NCI-H2029 treated with DMSO at 0.1 percent for 48 hours (cell line): Measurements from ENCODE around the gene PPHLN1.

Experiments used
- DNase-seq: peaks from one replicate; lab custom pipeline; 2025; lab: John Stamatoyannopoulos, UW

The PPHLN1 gene

GRCh38 chr12:42442888-42443287, 116.9 kb downstream of the PPHLN1 start:
- no peak for DNase-seq

GRCh38 chr12:42444192-42444943, 118.4 kb downstream of the PPHLN1 start:
- no peak for DNase-seq

- DNase-seq, result no peak
Observed at GRCh38 chr12:42445891-42446290, 119.9 kb downstream of the PPHLN1 start.

GRCh38 chr12:42446761-42447160, 120.8 kb downstream of the PPHLN1 start:
- DNase-seq, result no peak

GRCh38 chr12:42447371-42447786, 121.4 kb downstream of the PPHLN1 start:
- no peak for DNase-seq

- no peak for DNase-seq
Observed at GRCh38 chr12:42448841-42449240, 122.9 kb downstream of the PPHLN1 start.

GRCh38 chr12:42450248-42450647, 124.3 kb downstream of the PPHLN1 start:
- DNase-seq, result no peak

- no peak for DNase-seq
Observed at GRCh38 chr12:42458575-42458974, 132.6 kb downstream of the PPHLN1 start.

- no peak for DNase-seq
Observed at GRCh38 chr12:42459336-42459847, 133.4 kb downstream of the PPHLN1 start.

- DNase-seq, result no peak
Observed at GRCh38 chr12:42462486-42462885, 136.5 kb downstream of the PPHLN1 start.

- DNase-seq, result no peak
Observed at GRCh38 chr12:42463671-42464070, 137.7 kb downstream of the PPHLN1 start.

GRCh38 chr12:42468341-42468821, 142.4 kb downstream of the PPHLN1 start:
- DNase-seq, result no peak

GRCh38 chr12:42468921-42469320, 143.0 kb downstream of the PPHLN1 start:
- DNase-seq, result no peak

GRCh38 chr12:42469355-42470175, 143.6 kb downstream of the PPHLN1 start:
- no peak for DNase-seq

- no peak for DNase-seq
Observed at GRCh38 chr12:42472376-42472775, 146.4 kb downstream of the PPHLN1 start.

- no peak for DNase-seq
Observed at GRCh38 chr12:42473130-42473529, 147.2 kb downstream of the PPHLN1 start.

GRCh38 chr12:42473561-42473960, 147.6 kb downstream of the PPHLN1 start:
- no peak for DNase-seq

GRCh38 chr12:42474391-42474790, 148.4 kb downstream of the PPHLN1 start:
- DNase-seq, result no peak

- no peak for DNase-seq
Observed at GRCh38 chr12:42475106-42475505, 149.1 kb downstream of the PPHLN1 start.

- no peak for DNase-seq
Observed at GRCh38 chr12:42477941-42478340, 152.0 kb downstream of the PPHLN1 start.

- no peak for DNase-seq
Observed at GRCh38 chr12:42481368-42481767, 155.4 kb downstream of the PPHLN1 start.

GRCh38 chr12:42482041-42482747, 156.2 kb downstream of the PPHLN1 start:
- DNase-seq, result peak; percentile 14
